ENCODE data around the gene ACOXL. TPM values are rescaled to one million over a fixed set of nuclear protein-coding genes. Genes with fewer than 3 reads are reported as not detected.

Gene ACOXL
- total RNA-seq, 1 donor from 2014 or later: not detected

DNA sequence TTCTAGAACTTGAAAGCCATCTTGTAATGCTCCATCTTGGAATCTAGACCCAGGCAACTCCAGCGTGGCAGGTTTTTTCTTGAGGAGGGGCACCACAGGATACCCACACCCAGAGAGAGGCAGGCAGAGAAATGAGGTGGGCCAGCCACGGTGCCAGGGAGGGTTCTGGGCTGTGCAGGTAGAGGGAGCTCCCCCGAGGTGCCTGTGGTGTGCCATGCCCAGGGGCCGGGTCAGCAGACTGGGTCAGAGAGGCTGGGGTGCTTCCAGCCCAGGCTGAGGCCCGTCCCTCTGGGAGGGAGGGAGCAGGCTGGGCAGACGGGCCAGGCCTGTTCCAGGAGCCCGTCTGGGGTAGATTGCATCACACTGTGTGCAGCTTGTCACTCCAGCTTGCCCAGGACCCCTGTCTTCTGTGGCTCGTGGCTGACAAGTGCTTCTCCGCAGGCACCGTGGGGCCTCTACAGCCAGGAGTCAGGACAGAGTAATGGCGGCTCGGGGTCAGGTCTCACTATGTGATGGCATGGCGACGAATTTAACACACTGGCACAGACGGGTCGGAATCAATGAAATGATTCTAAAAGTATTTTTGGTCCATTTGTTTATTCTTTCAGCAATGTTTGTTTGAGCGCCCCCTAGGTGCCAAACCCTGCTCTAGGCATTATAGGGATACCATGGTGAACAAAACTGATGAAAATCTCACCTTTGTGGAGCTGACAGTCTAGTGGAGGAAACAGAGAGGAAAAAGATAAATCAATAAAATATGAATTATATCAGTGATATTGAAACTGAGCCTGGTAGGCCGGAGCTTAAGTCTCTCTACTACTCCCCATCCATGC lies 144.0 kb downstream of the ACOXL start:
- DNase-seq: no peak

GRCh38 chr2:110877031-110877827 lies 144.9 kb downstream of the ACOXL start:
- DNase-seq: no peak

DNA sequence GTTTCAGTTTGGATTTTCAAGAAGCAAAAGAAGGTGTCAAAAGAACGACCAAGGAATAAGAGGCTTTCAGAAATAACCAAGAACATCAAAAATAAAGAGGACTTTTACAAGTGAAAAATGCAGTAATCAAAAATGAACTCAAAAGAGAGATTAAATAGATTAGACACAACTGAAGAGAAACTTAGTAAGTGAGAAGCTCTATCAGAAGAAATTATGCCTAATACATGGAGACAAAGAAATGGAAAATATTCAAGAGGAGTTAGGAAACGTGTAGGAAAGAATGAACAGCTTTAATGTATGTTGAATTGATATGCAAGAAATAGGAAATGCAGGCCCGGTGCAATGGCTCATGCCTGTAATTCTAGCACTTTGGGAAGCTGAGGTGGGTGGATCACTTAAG lies 145.8 kb downstream of the ACOXL start:
- no peak for DNase-seq

DNA sequence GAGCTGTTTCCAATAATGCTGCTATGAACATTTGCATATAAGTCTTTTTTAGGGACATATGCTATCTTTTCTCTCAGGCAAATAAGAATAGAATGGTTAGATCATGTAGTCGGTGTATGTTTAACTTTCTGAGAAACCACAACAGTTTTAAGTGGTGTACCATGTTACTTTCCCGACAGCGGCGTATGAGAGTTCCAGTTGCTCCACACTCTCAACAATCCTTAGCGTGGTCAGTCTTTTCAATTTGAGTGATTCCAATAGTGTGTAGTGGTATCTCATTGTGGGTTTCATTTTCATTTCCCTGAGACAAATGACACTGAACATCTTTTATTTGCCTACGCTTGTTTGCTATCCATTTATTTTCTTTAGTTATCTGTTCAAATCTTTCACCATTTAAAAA lies 149.5 kb downstream of the ACOXL start:
- no peak for DNase-seq

DNA sequence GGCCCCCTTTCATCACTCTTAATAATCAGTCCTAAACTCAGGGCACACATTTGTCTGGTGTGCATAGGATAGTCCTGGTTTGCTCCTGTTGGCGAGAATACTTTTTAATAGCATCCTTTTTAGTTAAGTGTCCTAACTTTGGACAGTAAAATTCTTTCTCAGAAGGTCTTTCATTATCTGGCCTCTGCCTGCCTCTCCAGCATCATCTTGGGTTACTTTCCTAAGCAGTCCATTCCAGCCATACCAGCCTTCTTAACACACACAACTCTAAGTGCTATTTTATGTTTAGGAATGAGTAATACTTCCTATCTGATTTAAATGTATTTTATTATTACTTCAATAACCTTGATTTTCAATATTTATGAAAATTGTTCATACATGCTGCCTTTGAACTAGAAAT lies 151.0 kb downstream of the ACOXL start:
- DNase-seq: no peak

GRCh38 chr2:110885256-110885655 lies 152.9 kb downstream of the ACOXL start:
- no peak for DNase-seq

GRCh38 chr2:110886826-110887573 lies 154.6 kb downstream of the ACOXL start:
- no peak for DNase-seq

DNA sequence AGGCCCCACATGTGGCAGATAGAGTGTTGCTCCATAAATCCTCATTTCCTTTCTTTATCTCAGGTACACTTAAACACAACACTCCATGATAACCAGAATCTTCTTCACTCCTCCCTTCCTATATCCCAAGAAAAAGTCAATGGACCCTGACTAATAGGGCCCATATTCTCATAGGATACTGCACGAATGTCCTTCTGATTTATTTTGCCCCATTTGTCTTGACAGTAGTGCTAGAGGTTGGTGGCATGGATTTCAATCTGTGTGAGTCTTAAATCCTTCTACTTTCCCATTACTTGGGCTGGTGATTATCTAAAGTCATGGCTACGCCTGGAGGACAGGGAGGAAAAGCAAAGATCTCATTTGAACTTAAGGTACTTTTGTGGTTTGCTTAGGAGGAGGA lies 156.0 kb downstream of the ACOXL start:
- DNase-seq: no peak

GRCh38 chr2:110891626-110892025 lies 159.3 kb downstream of the ACOXL start:
- no peak for DNase-seq

DNA sequence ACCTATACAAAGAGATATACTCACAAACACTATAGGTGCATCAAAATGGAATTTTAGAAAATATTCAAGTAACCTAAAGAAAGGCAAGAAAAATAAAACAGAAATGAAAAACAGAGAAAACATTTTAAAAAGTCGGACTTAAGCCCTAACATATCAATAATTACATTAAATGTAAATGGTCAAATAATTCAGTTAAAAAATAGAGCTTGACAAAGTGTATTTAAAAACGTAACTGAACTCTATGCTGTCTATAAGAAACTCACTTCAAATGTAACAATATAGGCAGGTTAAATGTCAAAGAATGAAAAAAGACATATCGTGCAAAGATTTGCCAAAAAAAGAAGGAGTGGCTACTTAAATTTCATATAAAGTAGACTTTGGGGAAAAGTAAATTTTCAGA lies 163.9 kb downstream of the ACOXL start:
- no peak for DNase-seq

GRCh38 chr2:110897966-110898365 lies 165.6 kb downstream of the ACOXL start:
- no peak for DNase-seq

GRCh38 chr2:110900191-110900590 lies 167.8 kb downstream of the ACOXL start:
- DNase-seq: no peak

DNA sequence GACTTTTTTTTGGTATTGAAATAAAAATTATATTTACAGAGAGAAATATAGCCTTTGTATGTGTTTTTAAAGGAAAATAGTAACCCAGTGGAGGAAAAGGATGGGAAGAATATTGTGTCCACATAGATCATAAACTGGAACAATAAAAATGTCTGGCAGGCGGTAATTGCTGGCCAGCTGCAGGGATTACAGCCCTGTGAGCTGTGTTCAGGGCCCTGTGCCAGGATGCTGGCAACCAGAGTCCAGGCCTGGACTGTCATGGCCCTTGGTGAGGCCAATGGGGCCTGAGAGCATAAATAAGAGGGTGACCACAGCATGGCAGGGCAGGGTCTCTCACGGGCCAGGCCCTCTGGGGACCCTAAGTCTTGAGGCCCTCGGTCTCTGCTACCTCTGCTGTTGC lies 171.2 kb downstream of the ACOXL start:
- no peak for DNase-seq

- no peak for DNase-seq
Observed at GRCh38 chr2:110904116-110904778, 171.9 kb downstream of the ACOXL start.

GRCh38 chr2:110904779-110905148 lies 172.4 kb downstream of the ACOXL start:
- DNase-seq: no peak

DNA sequence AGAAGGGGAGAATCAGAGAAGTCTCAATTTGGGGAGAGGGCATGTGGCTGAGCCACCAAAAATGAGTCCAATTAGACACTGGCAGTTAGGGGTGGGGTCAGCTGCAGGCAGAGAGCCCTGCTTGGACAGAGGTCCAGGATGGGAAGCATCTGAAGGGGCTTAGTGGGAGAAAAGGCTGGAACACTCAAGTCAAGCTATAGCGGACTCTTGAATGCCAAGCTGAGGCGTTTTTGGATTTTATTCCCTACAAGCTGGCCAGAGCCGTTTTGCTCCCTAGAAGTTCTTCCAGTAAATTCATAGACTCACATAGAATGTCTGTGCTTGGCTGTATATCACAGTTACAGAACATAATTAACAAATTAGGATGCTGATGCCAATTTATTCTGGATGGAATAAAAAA lies 172.8 kb downstream of the ACOXL start:
- no peak for DNase-seq

GRCh38 chr2:110906613-110907298 lies 174.4 kb downstream of the ACOXL start:
- DNase-seq: no peak

GRCh38 chr2:110909501-110909900 lies 177.1 kb downstream of the ACOXL start:
- no peak for DNase-seq

DNA sequence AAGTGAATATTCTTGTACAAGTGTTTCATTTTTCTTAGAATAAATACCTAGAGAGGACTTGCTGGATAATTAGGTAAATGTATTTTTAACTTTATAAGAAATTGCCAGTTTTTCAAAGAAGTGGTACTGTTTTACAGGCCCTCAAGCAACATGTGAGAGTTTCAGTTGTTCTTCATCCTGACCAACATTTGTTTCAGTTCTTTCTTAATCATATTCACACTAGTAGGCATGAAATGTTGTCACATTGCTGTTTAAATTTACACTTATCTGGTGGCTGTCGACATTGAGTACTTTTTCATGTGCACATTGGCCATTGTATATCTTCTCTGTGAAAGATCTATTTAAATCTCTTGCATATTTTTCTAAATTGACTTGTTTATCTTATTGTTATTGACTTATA lies 178.1 kb downstream of the ACOXL start:
- no peak for DNase-seq

- DNase-seq: no peak
Observed at GRCh38 chr2:110919738-110920137, 187.4 kb downstream of the ACOXL start.

- DNase-seq: no peak
Observed at GRCh38 chr2:110925479-110925878, 193.1 kb downstream of the ACOXL start.

DNA sequence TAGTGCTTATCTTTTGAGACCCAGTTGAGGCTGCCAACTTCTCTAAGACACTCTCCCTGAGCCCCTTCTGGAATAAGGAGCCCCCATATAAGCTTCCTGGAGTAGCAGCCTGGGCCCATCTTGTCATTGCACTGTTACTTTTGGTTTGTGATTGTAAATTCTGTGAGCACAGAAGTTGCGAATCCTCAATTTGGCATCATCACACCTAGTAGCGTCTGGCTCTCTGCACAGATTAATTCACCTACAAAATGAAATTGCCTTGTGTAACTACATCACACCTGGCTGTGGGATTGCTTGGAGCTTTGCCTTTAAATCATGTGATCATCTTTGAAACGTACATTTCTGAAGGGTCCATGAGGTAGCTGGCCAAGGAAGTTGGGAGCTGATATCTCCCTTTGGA lies 195.2 kb downstream of the ACOXL start:
- DNase-seq: no peak
